CD4-positive, alpha-beta T cell treated with Interleukin-10 for 1 hour (primary cell): Measurements from ENCODE around the gene RNF19B.

Experiments
- DNase-seq: peaks from one replicate; pipeline ENCODE4 v3.0.0-alpha.2; 2020

Gene RNF19B

DNA sequence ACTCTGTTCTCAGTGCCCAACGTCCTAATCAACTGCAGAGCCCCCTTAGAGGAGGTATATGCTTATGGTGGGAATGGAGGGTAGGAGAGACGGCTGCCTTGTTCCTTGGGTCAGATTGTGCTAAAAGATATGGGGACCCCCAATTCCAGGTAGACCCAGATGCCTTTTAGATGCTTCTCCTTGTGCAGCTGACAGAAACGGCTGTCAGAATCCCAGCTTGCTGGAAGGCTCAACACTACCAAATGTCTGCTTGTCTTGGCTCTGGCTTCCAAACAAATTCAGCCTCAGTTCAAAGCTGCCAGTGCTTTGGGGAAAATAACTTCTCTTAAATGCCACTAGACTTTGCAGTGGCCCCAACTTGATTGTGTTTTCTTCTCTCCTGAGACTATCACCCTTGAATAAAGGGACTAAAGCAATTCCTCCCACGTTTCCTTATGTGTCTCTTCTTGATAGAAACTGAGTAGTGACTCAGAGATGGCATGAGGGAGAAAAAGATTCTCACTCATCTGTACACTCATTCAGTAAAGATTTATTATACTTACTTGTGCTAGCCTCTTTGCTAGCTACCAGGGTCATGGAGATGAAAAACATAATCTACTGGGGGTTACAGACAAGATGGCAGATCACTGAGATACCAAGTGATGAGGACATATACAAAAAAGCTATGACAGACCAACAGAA lies 3.4 kb upstream of the RNF19B start:
- DNase-seq = no peak

DNA sequence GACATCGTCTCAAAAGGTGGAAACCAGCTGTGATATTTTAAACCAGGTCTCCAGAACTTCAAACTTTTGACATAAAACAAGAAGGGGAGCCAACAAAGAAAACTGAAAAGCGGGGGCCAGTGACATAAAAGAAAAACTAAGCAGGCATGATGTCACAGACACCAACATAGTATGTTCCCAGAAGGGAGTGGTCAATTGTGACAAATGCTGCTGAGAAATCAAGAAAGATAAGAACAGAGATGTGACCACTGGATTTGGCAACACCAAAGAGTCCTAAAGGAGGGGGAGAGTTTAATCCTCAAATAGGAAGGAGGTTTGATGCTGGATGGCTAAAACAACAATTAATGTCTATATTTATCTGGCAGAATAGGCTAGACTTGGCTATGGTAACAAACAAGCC lies 2.3 kb upstream of the RNF19B start:
- DNase-seq = no peak

DNA sequence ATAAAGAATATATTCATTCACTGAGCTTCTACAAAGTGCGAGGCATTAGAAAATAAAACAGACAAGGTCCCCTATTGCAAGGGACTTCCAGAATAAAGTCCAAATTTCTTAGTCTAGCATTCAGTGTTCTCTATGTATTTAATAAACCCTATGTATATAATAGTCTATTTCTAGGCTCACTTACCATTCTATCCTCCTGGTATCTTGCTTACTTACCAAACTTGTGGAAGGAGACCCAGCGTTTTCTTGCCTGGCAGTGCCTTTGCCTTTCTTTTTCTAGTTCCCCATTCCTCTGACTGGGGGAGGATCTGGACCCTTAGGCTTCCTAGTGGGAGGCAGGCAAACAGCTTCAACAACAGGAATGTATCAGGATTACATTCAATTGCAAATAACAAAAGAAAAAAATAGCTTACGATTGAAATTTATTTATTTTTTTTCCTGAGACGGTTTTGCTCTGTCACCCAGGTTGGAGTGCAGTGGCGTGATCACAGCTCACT lies 690 bp upstream of the RNF19B start:
- DNase-seq = no peak

DNA sequence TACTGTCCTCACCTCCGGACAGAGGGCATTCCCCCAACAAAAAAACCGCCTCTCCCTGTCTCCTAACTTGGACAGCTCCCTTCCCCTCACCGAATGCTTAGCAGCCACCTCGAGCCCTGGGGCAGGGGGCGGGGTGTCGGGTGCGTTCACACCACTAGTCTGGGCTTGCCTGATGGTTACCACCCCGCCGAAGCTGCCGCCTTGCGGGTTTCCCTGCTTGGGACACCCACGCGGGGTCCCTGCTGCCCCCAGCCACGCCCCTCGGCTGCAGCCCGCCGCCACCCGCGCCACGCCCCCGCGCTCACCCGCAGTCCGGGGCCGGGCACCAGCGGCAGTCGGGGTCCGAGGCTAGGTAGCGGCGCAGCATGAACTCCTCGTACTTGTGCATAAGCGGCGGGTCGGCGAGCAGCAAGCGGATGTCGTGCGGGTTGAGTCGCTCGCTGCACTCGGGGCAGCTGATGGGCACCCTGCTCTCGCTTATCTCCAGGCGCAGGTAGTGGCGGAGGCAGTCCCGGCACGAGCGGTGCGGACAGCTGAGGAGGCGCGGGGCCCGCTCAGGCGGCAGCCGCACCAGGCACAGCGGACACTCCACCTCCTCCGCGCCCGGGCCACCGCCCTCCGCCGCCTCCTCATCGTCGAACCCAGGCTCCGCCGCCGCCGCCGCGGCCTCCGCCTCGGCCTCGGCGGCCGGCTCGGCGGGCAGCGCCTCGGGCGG lies 706 bp downstream of the RNF19B start:
- DNase-seq = peak; percentile 69

DNA sequence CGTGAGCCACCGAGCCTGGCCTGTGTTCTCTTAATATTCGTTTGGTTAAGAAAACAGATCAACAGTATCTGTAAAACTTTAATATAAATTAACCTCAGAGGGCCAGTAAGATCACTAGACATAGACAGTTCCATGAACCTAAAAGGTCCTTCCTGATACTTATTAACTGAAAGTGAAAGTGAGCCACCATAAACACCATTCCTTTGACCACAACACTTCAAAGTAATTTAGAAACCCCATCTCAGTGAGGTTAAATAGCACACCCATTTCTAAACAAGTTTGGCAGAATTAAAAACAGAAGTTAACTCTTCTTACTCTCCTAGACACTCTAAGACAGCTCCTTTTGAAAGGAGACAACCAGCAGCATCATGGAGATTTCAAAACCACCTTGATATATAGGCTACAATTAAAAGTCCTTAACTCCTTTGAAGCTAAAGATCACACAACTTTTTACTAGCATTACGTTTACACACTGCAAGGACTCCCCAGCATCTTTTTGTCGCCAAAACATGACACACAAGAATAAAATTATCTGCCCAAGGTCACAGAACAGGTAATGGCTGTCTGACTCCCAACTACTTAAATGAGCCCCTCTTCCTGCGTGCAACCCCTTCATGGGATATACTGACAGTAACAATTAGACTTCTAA lies 2.2 kb downstream of the RNF19B start:
- DNase-seq = peak; percentile 61

DNA sequence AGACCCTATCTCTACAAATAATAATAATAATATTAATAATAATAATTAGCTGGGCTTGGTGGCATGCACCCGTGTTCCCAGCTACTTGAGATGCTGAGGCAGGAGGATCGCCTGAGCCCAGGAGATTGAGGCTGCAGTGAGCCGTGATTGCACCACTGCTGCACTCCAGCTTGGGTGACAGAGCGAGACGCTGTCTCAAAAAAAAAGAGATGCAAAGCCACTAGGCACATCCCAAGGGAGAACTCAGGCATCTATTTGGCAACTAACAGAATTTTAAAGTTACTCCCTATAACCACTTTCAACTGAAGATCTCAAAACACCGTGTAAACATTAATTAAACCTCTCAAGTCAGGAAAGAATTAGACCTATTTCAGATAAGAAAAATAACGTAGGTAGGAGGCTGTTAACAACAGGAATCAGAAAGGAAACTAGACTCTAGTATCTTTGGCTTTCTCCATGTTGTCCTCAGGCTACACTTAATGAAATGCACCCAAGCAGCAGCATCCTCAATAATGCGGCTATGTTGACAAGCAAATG lies 3.7 kb downstream of the RNF19B start:
- DNase-seq = no peak

DNA sequence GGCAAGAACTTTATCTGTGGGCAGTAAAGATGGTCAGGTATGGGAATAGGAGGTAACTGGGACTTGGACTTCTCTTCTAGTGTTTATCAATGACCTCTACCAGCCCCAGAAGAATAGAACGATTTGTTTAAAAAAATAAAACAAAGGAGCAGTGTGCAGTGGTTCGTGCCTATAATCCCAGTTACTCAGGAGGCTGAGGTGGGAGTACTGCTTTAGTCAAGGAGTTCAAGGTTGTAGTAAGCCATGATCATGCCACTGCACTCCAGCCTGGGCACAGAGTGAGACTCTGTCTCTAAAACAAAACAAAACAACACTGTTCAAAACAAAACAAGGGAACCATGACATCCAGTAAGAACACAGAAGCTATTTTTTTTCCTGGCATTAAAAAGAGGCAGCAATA lies 4.3 kb downstream of the RNF19B start:
- no peak for DNase-seq

DNA sequence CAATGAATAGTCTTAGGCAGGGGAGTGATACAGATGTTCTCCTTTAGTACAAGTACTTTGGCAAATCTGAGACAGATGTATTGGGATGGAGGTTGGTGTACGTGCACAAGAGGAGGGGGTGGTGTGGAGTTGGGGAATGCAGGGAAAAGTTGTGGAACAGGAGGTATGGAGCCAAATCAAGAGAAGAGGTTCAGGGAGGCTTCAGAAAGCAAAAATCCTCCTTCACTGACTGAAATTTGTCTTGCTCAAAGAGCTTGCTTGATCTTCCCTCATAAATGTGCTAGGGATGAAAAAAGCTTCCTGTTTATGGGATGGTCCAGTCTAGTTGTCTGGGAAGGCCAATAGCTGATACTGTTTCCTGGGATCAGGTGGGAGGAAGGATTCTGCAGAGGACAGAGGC lies 5.8 kb downstream of the RNF19B start:
- no peak for DNase-seq

DNA sequence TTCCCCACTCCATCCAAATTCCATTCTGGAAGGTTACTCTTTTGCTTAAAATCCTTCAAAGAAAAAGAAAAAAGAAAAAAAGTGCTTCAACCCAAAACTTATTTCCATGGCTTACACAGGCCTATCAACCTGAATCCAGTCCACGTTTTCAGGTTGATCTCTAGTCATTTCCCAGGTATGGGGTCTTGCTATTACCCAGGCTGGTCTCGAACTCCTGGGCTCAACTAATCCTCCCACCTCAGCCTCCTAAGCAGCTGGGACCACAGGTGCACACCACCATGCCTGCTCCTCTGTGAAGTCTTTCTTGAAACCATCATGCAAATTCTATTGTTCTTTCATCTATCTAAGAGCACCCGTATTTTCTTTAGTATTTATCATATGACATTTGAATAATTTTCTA lies 7.6 kb downstream of the RNF19B start:
- DNase-seq = no peak

DNA sequence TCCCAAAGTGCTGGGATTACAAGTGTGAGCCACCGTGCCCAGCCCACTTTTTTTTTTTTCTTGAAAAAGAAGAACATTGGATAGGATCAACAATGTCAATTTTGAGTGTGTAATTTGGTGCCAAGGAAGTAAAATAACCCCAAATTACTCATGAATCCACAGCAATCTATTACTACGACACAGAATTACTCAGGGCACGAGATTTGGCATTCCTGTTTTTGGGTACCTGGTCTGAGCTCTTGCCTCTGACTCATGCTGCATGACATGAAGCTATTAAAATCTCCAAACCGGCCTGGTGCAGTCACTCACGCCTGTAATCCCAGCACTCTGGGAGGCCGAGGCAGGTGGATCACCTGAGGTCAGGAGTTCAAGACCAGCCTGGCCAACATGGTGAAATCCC lies 10.4 kb downstream of the RNF19B start:
- DNase-seq = no peak

DNA sequence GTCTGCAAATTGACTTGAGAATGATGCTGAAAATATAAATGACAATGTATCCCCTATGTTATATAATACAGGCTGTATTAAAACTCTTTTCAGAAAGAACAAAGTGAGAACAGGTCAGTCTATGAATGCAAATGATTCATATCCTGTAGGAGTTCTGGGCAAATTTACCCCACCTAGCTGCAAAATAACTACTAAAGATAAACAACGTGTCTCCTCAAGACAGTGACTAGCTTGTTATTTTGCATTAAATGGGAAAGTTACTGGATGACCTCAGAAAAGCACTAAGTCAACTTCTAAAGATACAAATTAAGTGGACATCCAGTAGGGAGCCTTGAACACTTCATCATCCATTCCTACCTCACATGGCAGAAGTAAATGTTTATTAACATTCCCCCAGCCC lies 11.1 kb downstream of the RNF19B start:
- DNase-seq = no peak

DNA sequence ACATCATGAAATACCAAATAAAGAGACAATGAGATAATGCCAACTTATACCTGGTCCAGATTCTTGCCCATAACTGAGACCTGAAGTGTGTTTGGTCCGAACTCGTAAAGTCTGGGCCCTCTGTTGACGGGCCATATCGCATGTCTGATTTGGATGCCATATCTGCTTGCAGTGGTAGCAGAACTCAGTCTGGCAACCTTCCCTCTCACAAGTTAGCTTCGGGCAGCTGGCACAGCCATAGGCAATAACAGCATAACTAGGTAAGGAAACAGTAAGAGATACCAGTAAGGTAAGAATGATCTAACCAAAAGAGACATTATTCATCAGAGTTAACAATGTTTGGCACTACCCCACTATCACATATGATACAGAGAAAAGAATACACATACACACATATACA lies 15.1 kb downstream of the RNF19B start:
- no peak for DNase-seq

DNA sequence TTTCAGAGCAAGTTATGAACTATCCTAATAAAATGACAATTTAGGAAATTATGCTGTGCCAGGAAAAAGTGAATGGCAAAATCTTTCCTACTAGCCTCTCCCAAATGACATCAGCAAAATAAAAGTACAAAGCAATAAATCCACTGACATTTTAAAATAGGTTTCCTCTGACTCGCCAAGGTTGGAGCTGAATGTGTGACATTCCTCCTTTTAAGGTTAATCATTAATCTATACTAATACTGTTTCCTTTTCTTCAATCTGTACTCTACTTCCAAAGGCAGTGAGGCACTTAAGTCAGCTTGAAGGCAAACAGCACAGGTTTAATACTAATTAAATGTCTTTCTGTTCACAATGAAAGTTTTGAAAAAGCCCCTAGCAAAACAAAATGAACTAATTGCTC lies 15.7 kb downstream of the RNF19B start:
- DNase-seq = no peak

DNA sequence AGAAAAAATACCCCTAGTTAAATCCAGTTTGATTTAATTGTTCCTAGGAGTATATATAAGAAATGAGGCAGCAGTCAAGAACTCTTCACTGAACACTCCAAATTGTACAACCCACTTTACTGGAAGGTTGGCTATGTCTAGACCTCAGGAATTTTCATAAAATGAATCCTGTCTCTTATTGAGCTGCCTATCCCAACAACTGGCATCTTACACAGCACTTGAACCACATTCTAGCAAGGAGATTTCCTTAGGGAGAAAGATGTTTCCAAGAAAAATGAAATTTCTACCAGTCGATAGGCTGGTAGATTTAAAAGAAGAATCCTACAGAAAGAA lies 16.3 kb downstream of the RNF19B start:
- no peak for DNase-seq

DNA sequence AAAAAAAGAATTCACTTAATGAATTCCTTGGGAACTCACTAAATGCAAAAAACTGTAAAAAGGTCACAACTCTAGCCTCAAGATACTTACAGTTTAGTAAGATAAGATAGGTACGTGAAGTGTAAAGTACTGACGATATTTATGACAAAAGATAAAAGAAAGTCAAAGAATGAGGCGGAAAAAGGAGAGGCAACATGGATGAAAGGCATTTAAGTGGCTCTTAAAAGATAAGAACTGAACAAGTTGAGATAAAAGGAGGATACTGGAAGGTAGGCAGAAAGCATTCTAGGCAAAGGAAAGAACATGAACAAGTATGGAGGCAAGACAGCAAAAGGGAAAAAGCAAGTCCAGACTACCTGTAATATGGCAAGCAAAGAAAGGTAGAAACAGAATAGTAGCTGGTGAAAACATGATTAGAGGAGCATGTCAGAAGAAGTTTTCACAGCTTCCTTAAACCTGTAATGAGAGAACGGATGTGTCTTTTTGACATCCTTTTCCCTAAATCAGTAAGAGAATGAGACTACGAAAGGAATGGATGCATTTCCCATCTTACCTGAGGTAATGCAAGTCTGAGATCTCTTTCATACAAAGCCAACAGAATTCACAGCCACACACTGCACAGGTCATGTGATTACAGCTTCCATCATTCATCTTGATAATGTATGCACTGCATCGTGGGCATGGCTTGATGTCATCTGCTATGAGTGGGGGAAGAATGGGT lies 16.8 kb downstream of the RNF19B start:
- DNase-seq = no peak

DNA sequence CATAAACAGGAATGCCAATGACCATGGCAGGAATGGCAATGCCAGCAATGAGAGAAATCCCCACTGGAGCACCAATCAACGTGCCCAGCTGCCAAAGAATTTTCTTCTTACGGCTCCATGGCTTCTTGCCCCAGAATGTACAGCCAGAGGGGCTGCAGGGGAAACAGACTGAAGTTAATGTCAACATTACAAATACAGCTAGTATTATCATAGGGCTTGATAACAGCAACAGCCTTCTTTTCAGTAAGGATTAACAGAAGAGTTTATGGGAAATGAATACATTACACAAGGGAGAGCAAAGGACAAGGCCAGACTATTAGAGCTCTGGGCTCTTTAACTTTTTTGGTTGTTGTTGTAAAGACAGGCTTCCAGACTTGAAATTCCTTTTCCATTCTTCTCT lies 18.2 kb downstream of the RNF19B start:
- no peak for DNase-seq

DNA sequence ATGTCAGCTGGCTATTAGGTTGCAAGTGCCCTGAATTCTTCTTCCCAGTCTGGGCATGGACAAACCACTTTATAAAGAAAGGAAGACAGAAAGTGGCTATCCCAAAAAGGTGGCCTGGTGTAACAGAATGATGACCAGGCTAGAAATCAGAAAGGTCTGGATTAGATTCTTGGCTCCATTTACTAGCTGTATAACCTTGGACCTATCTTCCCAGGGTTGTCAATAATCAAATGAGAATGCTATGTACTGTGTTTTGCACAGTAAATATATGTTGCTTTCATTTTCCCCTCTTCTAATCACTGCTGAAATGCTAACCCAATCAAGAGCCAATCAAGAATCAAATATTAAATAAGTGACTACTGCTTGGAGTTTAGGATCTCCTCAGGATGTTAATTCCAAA lies 20.4 kb downstream of the RNF19B start:
- DNase-seq = no peak

DNA sequence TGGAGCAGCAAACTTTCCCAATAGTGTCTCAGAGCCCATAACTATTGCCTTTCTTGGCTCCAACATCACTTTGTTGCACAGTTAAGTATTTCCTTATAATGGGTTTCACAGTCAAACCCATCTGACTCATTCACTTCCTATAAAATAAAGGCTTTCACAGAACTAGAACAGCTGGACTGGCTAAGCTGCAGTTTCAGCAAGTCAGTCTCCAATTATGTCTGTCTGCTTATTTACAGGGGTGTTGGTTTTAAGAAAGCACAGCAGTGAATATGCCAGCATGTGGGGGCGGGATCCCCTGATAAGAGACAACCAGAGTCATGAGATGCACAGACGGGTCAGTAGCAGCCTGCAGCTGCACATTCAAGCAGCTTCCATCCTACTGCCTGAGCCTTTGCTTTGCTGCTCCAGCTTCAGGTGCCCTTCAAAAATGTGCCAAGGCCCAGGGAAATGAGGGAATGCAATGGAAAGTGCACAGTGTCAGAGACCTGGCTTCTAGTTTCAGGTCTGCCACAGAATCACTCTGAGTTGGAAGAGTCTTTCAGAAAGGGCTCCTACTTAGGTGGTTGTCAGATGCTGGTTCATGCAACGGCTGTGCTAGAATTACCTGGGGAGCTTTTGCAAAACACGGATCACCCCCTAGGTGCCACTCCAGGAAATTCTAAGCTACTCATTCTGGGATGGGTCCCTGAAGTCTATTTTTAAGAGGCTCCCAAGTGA lies 24.8 kb downstream of the RNF19B start:
- no peak for DNase-seq

DNA sequence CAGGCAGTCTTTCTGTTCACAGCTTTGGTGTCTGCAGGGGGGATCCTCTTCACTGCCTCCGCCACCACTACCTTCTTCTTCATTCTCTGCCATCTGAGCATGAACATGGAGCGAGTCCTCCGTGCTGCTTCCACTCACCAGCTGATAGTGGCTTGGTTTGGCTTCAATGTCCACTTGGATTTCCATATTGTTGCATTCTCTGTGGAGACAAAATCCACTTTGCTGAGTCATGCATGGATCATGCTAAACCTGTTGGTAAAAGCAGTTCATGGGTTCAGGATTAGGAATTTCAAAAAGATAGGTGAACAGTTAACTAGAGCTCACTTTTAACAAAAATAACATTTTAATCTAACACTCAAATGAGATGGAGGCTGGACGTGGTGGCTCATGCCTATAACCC lies 27.5 kb downstream of the RNF19B start:
- no peak for DNase-seq

DNA sequence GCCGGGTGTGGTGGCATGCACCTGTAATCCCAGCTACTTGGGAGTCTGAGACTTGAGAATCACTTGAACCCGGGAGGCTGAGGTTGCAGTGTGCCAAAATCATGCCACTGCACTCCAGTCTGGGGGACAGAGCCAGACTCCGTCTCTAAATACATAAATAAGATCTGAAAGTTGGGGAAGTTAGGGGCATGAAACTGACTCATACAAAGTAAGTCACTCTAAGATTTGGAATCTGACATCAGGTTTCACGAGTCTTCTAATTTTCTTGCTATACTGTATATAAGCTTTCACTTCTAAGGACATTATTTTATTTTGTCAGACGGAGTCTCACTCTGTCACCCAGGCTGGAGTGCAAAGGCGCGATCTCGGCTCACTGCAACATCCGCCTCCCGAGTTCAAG lies 30.1 kb downstream of the RNF19B start:
- no peak for DNase-seq

DNA sequence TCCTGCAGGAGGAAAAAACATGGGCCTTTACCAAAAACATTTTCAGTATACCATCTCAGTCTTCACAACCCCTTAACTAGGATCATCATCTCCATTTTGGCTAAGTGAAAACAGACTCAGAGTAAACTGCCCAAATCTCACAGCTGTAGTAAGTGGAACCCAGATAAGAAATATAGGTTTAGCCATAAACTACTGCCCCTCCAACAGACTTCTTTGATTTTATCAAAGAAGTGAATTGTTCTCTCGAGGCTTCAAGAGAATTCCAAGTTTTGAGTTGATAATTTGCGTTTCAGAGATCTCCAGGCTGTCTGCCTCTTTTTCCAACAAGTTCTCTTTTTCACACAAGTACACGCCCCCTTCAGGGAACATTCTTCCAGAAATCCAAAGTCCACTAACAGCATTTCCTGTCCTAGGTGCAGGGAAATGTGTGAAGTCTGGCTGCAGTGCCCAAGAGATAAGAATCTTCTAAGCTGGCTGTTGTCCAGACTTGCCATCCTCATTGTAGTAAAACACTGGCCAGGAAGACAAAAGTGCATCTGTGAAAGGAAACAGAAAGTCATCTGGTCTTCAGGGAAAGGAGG lies 30.8 kb downstream of the RNF19B start:
- DNase-seq = no peak

DNA sequence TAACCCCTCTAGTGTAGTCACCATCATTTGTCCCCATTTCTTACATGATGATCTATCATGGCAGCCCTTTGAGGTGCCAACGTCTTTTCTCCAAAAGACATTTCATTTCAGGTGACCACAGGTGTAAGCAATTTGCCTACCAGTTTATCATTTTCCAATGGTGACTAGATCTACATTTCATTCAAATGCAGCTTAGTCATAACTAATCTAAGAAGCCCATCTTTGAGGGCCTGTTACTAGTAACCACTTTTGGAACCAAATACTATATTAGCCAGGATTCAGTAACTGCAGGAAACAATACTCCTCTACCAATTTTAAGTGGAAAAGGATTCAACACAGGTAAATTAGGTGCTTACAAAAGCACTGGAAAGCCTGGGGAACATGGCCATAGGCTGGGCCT lies 32.8 kb downstream of the RNF19B start:
- DNase-seq = no peak
